ENCODE data around the gene TRNAU1AP.

Gene TRNAU1AP

DNA sequence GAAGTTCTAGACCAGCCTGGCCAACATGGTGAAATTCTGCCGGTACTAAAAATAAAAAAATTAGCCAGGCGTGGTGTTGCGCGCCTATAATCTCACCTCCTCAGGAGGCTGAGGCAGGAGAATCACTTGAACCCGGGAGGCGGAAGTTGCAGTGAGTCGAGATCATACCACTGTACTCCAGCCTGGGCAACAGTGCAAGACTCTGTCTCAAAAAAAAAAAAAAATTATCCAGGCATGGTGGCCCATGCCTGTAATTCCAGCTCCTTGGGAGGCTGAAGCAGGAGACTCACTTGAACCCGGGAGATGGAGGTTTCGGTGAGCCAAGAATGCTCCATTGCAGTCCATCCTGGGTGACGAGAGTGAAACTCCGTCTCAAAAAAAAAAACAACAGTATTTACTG lies 20.7 kb downstream of the TRNAU1AP start:
- 0 out of 2 replicates have a peak, but pooled peaks cover 4% of the 10 kb centered on the region for H4K20me1 ChIP-seq (ENCODE audit: insufficient read depth, low read length)
- peaks cover 10% of the 10 kb centered on the region for H3K36me3 ChIP-seq (replicated peaks; ENCODE audit: low read depth, low read length)
- no peaks in the 10 kb centered on the region for H3K9me3 ChIP-seq (ENCODE audit: insufficient read depth, low read length)
- no peak overlapping the region for H3K9ac ChIP-seq (ENCODE audit: low read length)
- H3K4me2 ChIP-seq (ENCODE audit: low read length), result no peak overlapping the region
- no peaks in the 10 kb centered on the region for H3K27me3 ChIP-seq (ENCODE audit: low read depth, low read length)
- no peaks in the 10 kb centered on the region for H3K79me2 ChIP-seq (ENCODE audit: low read length)
- TF ChIP-seq, protein P1, sequence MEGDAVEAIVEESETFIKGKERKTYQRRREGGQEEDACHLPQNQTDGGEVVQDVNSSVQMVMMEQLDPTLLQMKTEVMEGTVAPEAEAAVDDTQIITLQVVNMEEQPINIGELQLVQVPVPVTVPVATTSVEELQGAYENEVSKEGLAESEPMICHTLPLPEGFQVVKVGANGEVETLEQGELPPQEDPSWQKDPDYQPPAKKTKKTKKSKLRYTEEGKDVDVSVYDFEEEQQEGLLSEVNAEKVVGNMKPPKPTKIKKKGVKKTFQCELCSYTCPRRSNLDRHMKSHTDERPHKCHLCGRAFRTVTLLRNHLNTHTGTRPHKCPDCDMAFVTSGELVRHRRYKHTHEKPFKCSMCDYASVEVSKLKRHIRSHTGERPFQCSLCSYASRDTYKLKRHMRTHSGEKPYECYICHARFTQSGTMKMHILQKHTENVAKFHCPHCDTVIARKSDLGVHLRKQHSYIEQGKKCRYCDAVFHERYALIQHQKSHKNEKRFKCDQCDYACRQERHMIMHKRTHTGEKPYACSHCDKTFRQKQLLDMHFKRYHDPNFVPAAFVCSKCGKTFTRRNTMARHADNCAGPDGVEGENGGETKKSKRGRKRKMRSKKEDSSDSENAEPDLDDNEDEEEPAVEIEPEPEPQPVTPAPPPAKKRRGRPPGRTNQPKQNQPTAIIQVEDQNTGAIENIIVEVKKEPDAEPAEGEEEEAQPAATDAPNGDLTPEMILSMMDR (IDR thresholded peaks at IDR 0.05; ENCODE audit: low read depth, low read length), result no peak
- TF ChIP-seq EZH2phosphoT487 (IDR thresholded peaks at IDR 0.05; ENCODE audit: low read depth), result no peak
- H3K4me3 ChIP-seq (ENCODE audit: low read length), result no peak overlapping the region
- no peak overlapping the region for H2AFZ ChIP-seq (ENCODE audit: low read depth, low read length)
- no peak overlapping the region for H3K27ac ChIP-seq (ENCODE audit: low read length)
- H3K4me1 ChIP-seq (ENCODE audit: low read length), result peaks cover under 1% of the 10 kb centered on the region; the same call in 1 of the 2 replicates

DNA sequence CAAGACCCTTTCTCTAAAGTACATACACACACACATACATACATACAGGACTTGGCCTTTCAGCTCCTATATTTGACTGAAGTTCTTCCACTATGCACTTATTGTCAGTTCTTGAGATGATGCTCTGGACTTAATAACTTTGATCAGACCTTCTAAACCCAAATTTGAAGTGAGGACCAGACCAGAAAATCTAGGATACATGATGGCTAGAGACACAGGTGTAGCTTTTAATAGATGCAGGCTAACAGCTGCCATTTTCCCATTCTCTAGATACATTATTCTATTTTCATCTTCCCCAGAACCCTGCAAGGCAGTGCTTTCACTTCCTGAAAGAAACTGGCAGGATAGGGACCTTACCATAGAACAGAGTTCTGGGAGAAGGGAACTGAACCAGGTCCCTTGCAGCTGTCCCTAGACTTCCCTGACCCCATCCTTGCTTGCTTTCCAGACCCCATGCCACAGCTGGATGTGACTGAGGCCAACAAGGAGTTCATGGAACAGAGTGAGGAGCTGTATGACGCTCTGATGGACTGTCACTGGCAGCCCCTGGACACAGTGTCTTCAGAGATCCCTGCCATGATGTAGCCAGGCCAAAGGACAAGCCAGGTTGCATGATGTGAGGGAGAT lies 24.3 kb downstream of the TRNAU1AP start:
- no peaks in the 10 kb centered on the region for H3K9me3 ChIP-seq (ENCODE audit: insufficient read depth, low read length)
- H3K79me2 ChIP-seq (ENCODE audit: low read length), result peaks cover 34% of the 10 kb centered on the region
- no peak overlapping the region for H2AFZ ChIP-seq (ENCODE audit: low read depth, low read length)
- H3K27me3 ChIP-seq (ENCODE audit: low read depth, low read length), result no peaks in the 10 kb centered on the region
- H3K4me3 ChIP-seq (ENCODE audit: low read length), result no peak overlapping the region
- TF ChIP-seq EZH2phosphoT487 (IDR thresholded peaks at IDR 0.05; ENCODE audit: low read depth), result no peak
- TF ChIP-seq, protein P1 (IDR thresholded peaks at IDR 0.05; ENCODE audit: low read depth, low read length), result no peak
- no peak overlapping the region for H3K4me2 ChIP-seq (ENCODE audit: low read length)
- peaks cover 36% of the 10 kb centered on the region for H3K36me3 ChIP-seq (replicated peaks; ENCODE audit: low read depth, low read length)
- H3K9ac ChIP-seq (ENCODE audit: low read length), result no peak overlapping the region
- peak overlapping the region; percentile 76 for H3K27ac ChIP-seq (ENCODE audit: low read length)
- H4K20me1 ChIP-seq (ENCODE audit: insufficient read depth, low read length), result peaks cover 28% of the 10 kb centered on the region
- H3K4me1 ChIP-seq (ENCODE audit: low read length), result peaks cover 12% of the 10 kb centered on the region

DNA sequence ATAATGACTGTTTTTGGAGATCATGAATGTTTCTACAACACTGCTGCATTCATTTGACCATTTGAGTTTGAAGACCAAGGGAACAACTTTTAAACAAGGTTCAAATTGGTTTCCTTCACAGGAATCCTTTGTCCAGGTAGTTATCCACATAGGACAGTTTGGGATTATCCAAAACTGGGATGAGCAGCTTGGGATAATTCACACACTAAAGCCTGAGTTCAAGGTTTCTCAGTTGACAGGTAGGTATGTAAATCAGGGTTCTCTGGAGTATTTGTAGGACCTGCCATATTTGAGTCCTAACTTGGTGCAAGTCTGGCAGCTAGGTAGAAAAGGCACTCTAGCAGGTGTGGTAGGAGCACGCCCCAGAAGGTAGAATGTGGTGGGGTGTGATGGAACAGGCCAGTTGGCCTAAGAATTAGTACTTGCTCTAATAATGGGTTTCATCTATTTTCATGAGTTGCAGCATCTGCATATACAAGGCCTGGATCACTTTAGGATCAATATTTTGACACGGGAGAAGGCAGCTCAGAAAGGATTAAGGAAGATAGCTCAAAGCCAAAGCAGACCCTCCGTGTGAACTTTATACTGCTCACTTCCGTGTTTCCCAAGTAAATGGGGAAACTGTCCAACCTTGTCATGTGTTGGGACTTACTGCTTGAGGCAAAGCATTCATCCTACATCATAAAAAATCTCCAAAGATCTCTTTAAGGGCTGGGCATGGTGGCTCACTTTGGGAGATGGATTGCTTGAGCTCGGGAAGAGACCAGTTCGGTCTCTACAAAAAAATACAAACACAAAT lies 25.1 kb downstream of the TRNAU1AP start:
- Histone ChIP-seq H3K36me3 (replicated peaks; ENCODE audit: low read depth, low read length) (peaks cover 36% of the 10 kb centered on the region), H4K20me1 (ENCODE audit: insufficient read depth, low read length) (peaks cover 28% of the 10 kb centered on the region), H3K4me2 (ENCODE audit: low read length) (no peak overlapping the region), H3K4me1 (ENCODE audit: low read length) (peaks cover 12% of the 10 kb centered on the region), H3K9ac (ENCODE audit: low read length) (no peak overlapping the region), H3K9me3 (ENCODE audit: insufficient read depth, low read length) (no peaks in the 10 kb centered on the region), H3K4me3 (ENCODE audit: low read length) (no peak overlapping the region), H2AFZ (ENCODE audit: low read depth, low read length) (no peak overlapping the region), H3K27me3 (ENCODE audit: low read depth, low read length) (no peaks in the 10 kb centered on the region), H3K79me2 (ENCODE audit: low read length) (peaks cover 37% of the 10 kb centered on the region), H3K27ac (ENCODE audit: low read length) (peak overlapping the region; percentile 76)
- TF ChIP-seq EZH2phosphoT487 (IDR thresholded peaks at IDR 0.05; ENCODE audit: low read depth), result no peak
- TF ChIP-seq, protein P1 (IDR thresholded peaks at IDR 0.05; ENCODE audit: low read depth, low read length), result no peak

DNA sequence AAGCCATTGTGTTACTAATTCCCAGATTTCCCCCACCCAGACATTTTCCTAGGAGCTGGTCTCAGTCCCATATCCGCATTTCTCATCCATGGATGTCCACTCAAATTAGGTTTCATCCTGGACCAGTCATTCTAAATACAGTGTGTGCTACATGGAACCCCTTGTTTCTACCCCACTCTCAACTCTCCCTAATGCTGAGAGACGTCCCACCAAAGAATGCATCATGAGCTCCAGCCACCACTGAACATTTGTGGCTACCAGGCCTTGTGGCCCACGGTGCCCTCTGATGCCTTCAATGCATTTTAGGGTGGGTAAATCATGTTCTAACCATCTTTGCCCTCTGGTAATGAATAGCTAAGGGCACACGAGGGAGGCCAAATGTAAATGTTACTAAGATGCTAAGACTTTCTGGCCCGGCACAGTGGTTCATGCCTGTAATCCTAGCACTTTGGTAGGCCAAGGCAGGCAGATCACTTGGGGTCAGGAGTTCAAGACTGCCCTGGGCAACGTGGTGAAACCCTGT lies 25.9 kb downstream of the TRNAU1AP start:
- no peaks in the 10 kb centered on the region for H3K27me3 ChIP-seq (ENCODE audit: low read depth, low read length)
- TF ChIP-seq EZH2phosphoT487 (IDR thresholded peaks at IDR 0.05; ENCODE audit: low read depth), result no peak
- TF ChIP-seq, protein P1 (IDR thresholded peaks at IDR 0.05; ENCODE audit: low read depth, low read length), result no peak
- peaks cover 28% of the 10 kb centered on the region for H4K20me1 ChIP-seq (ENCODE audit: insufficient read depth, low read length)
- H3K4me2 ChIP-seq (ENCODE audit: low read length), result peak overlapping the region; percentile 10; the same call in 1 of the 2 replicates
- no peak overlapping the region for H2AFZ ChIP-seq (ENCODE audit: low read depth, low read length)
- peaks cover 36% of the 10 kb centered on the region for H3K36me3 ChIP-seq (replicated peaks; ENCODE audit: low read depth, low read length)
- peak overlapping the region; percentile 76 for H3K27ac ChIP-seq (ENCODE audit: low read length)
- H3K9ac ChIP-seq (ENCODE audit: low read length), result no peak overlapping the region
- H3K4me1 ChIP-seq (ENCODE audit: low read length), result peaks cover 15% of the 10 kb centered on the region
- H3K9me3 ChIP-seq (ENCODE audit: insufficient read depth, low read length), result no peaks in the 10 kb centered on the region
- peaks cover 37% of the 10 kb centered on the region for H3K79me2 ChIP-seq (ENCODE audit: low read length)
- no peak overlapping the region for H3K4me3 ChIP-seq (ENCODE audit: low read length)

All from OCI-LY3 (cell line).